Endothelial cell of umbilical vein (primary cell): ENCODE measurements around the gene SH2D6. TPM values are rescaled to one million over a fixed set of nuclear protein-coding genes. Genes with fewer than 3 reads are reported as not detected.

Source experiments
- BruUV-seq: library from RNA; stranded (reverse); fragments of 400-500 nt; replicated peaks from 2 replicates; lab custom pipeline; 2021; lab: Mats Ljungman, UMichigan
- CTCF ChIA-PET: fragments of 300-600, 350-600 bp; sonication (Branson Sonifier 250); formaldehyde crosslinking; loops from one replicate; lab custom pipeline; 2021; ENCODE audit warnings: antibody characterized with exemption, inconsistent platforms; lab: Charles Lee
- POLR2A ChIA-PET: fragments of 300-600, 350-600 bp; sonication (Branson Sonifier 250); formaldehyde crosslinking; loops from one replicate; lab custom pipeline; 2021; ENCODE audit warnings: antibody characterized with exemption, inconsistent platforms; lab: Charles Lee
- DNase-seq: peaks from one replicate; pipeline ENCODE4 v3.0.0-alpha.2; 2011; ENCODE audit warnings: low read depth, low spot score
- FAIRE-seq: peaks from 2 replicates; lab custom pipeline; 2011; peaks lifted over from hg19 to GRCh38; lab: Jason Lieb, UNC
- H2AFZ ChIP-seq: 2 replicates; pipeline ENCODE4 v1.6.0; 2012; ENCODE audit warnings: low read depth, low read length, control low read depth, inconsistent platforms
- H3K27ac ChIP-seq: 2 replicates; pipeline ENCODE4 v1.5.1; 2011; ENCODE audit warnings: low read depth, mild to moderate bottlenecking, control low read depth, low read length, moderate library complexity; ENCODE audit not compliant: insufficient read depth
- H3K27me3 ChIP-seq, 2 experiments: 2 replicates each; pipeline versions ENCODE4 v1.6.0 to v1.6.1; 2011; ENCODE audit warnings: low read length in 2 of 2, mixed read lengths in 1 of 2; ENCODE audit not compliant: control insufficient read depth in 2 of 2, insufficient read depth in 2 of 2
- H3K36me3 ChIP-seq, 2 experiments: 2 replicates in 1 of 2; 3 replicates in 1 of 2; pipeline ENCODE4 v1.5.1; 2011; ENCODE audit warnings: low read length in 2 of 2, mild to moderate bottlenecking in 1 of 2, moderate library complexity in 1 of 2; ENCODE audit not compliant: control insufficient read depth in 2 of 2, insufficient read depth in 2 of 2; ENCODE audit errors: extremely low read depth in 1 of 2
- H3K4me1 ChIP-seq: 3 replicates; pipeline ENCODE4 v1.5.1; 2011; ENCODE audit warnings: mild to moderate bottlenecking, low read length; ENCODE audit not compliant: control insufficient read depth, insufficient read depth; ENCODE audit errors: extremely low read depth
- H3K4me2 ChIP-seq: 2 replicates; pipeline ENCODE4 v1.6.1; 2011; ENCODE audit warnings: low read length, control low read depth, mixed read lengths; ENCODE audit not compliant: insufficient read depth
- H3K4me3 ChIP-seq, 3 experiments: fragments of 200-600 bp in 1 of 3; sonication (generic), shearing (Covaris generic) in 1 of 3; replicated peaks in 1 of 3; 2 replicates each; pipeline ENCODE4 v1.5.1; 2011 to 2016; ENCODE audit warnings: control low read depth in 3 of 3, low read length in 3 of 3, mild to moderate bottlenecking in 2 of 3, inconsistent platforms in 1 of 3, low read depth in 1 of 3, moderate library complexity in 1 of 3; ENCODE audit not compliant: insufficient read depth in 1 of 3
- H3K79me2 ChIP-seq: 2 replicates; pipeline ENCODE4 v1.6.0; 2012; ENCODE audit warnings: low read length, inconsistent platforms; ENCODE audit not compliant: control insufficient read depth, insufficient read depth
- H3K9ac ChIP-seq: replicated peaks from 2 replicates; pipeline ENCODE3; 2011; ENCODE audit warnings: low read length, control low read depth; ENCODE audit not compliant: insufficient read depth; ENCODE audit errors: extremely low read depth
- H3K9me1 ChIP-seq: replicated peaks from 3 replicates; pipeline ENCODE4 v1.6.0; 2011; ENCODE audit warnings: mild to moderate bottlenecking, low read length; ENCODE audit not compliant: control insufficient read depth, insufficient read depth; ENCODE audit errors: extremely low read depth
- H3K9me3 ChIP-seq: replicated peaks from 2 replicates; pipeline ENCODE4 v1.5.1; 2012; ENCODE audit warnings: low read length, inconsistent platforms; ENCODE audit not compliant: control insufficient read depth, insufficient read depth
- H4K20me1 ChIP-seq: replicated peaks from 2 replicates; pipeline ENCODE3; 2011; ENCODE audit warnings: mild to moderate bottlenecking, low read length; ENCODE audit not compliant: control insufficient read depth, insufficient read depth; ENCODE audit errors: extremely low read depth
- EZH2 ChIP-seq: IDR thresholded peaks from 2 replicates; pipeline ENCODE4 v1.6.1; 2012; ENCODE audit warnings: borderline replicate concordance, low read depth, mild to moderate bottlenecking, moderate library complexity, low read length, inconsistent platforms; ENCODE audit not compliant: severe bottlenecking
- FOS ChIP-seq: IDR thresholded peaks from 2 replicates; pipeline ENCODE4 v1.6.1; 2011; ENCODE audit warnings: mild to moderate bottlenecking, low read length, moderate library complexity, borderline replicate concordance; ENCODE audit not compliant: insufficient read depth
- GATA2 ChIP-seq: IDR thresholded peaks from 2 replicates; pipeline ENCODE4 v1.7.0; 2011; ENCODE audit warnings: low read depth, mild to moderate bottlenecking, moderate library complexity, mixed read lengths, low read length; ENCODE audit not compliant: insufficient read length, insufficient read depth
- JUN ChIP-seq: IDR thresholded peaks from 2 replicates; pipeline ENCODE4 v1.6.1; 2011; ENCODE audit warnings: borderline replicate concordance, low read depth; ENCODE audit not compliant: insufficient read length, insufficient read depth
- MYC ChIP-seq: IDR thresholded peaks from one replicate; pipeline ENCODE4 v1.6.1; 2011; ENCODE audit warnings: mild to moderate bottlenecking, low read depth, low read length
- POLR2A ChIP-seq: IDR thresholded peaks from 2 replicates; pipeline ENCODE4 v1.6.1; 2012; ENCODE audit warnings: low read depth, mild to moderate bottlenecking, control low read depth, low read length
- POLR2AphosphoS5 ChIP-seq: IDR thresholded peaks from 2 replicates; pipeline ENCODE4 v1.6.1; 2012; ENCODE audit warnings: low read depth, mild to moderate bottlenecking, control low read depth, low read length, moderate library complexity; ENCODE audit not compliant: insufficient read depth
- dilution Hi-C: fragments of 300-500 bp; cut with MboI; formaldehyde crosslinking; loops from one replicate; pipeline ENCODE4 v1.15.0; 2019; ENCODE audit warnings: low sequenced_read_pairs; ENCODE audit not compliant: extremely low pct_ligation_motif_present
- intact Hi-C: fragments of 100-400 bp; cut with micrococcal nuclease; formaldehyde crosslinking; loops from one replicate; pipeline ENCODE4 v1.10.0; 2022
- polyA plus RNA-seq, 4 experiments: library from polyadenylated mRNA; depleted of rRNA in 3 of 4; stranded (reverse) in 3 of 4; unstranded in 1 of 4; fragments of >200 nt; gene quantifications; 2 replicates each; pipeline versions ENCODE4 v1.2.1 to v1.2.3, GENCODE V29; 2011 to 2012; ENCODE audit warnings: missing spikeins in 1 of 4
- total RNA-seq: library from RNA; stranded (reverse); gene quantifications from 2 replicates; pipeline ENCODE4 v1.2.3, GENCODE V29; 2021
- TF ChIP-seq, protein P1 (sequence below), 2 donors: IDR thresholded peaks; 1 replicate in 1 of 2; 2 replicates in 1 of 2; pipeline ENCODE4 v1.5.1; 2011; ENCODE audit warnings: low read length in 2 of 2, mild to moderate bottlenecking in 2 of 2, moderate library complexity in 2 of 2, control low read depth in 1 of 2, inconsistent platforms in 1 of 2, low read depth in 1 of 2; ENCODE audit not compliant: insufficient read depth in 1 of 2; ENCODE audit errors: extremely low read depth in 1 of 2
- TF ChIP-seq, protein P2 (sequence below): IDR thresholded peaks from 2 replicates; pipeline ENCODE4 v1.6.1; 2011; ENCODE audit not compliant: insufficient read depth, insufficient read length

Gene SH2D6
- total and polyA plus RNA-seq, 2 donors (not counting 3 experiments of a cell fraction or from before 2014, with no cell fraction given): 0.53 TPM; not detected in 1

DNA sequence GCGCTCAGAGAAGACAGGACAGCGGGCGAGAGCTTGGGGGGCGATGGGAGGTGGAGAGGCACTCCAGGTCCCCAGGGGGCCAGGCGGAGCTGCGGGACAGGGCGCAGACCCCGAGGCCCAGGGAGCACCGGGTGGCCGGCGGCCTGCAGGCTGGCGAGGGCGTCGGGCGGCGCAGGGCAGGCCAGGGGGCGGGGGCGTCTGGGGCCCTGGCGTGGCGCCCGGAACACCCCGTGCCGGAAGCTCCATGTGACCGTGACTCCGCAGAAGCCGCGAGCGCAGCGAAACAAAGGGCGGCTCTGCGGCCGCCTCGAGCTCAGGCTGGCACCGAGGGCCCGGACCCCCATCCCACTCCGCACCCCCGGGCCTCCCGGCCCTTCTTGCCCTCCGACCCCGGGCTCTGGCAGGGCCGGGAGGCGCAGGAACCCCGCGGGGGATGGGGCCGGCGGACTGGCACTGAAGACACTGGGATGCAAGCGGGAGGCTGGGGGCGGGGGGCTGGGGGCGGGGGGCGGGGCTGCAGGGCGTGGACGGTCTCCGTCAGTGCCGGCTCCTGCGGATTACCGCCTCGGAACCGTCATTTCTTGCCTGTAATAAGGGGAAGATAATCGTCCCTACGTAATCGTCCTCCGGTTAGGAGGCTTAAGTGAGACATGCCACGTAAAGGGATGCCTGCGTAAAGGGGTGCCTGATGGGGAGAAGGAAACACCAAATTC lies 19.1 kb downstream of the SH2D6 start:
- peak overlapping the region; percentile 60 for H3K27ac ChIP-seq
- BruUV-seq: no TSS peak

More for the DNA sequence above, 19.1 kb downstream of the SH2D6 start:
- POLR2A ChIA-PET: interaction anchor here (1.1 to 3.1 kb wide), 2 partner anchors 101 to 103 kb away, joined by 3 to 26 read pairs; partner anchors contain the start of gene MAT2A
- H3K4me2 ChIP-seq: peak overlapping the region; percentile 23
- dilution Hi-C loops: no loop called here
- H3K79me2 ChIP-seq: no peaks in the 10 kb centered on the region
- DNase-seq (peak; percentile 82), FAIRE-seq (peak; percentile 82)
- intact Hi-C loops: loop anchor here (1.0 kb wide), 2 partner anchors 62 to 101 kb away; no protein-coding TSS in a partner anchor
- H3K4me1 ChIP-seq: peaks cover 17% of the 10 kb centered on the region
- H4K20me1 ChIP-seq: no peaks in the 10 kb centered on the region
- H3K9me1 ChIP-seq: no peaks in the 10 kb centered on the region
- no peaks in the 10 kb centered on the region for H3K36me3 ChIP-seq
- H3K4me3 ChIP-seq: peak overlapping the region in 1 of 3 experiments; percentile 30
- peak overlapping the region; percentile 92 for H2AFZ ChIP-seq
- H3K9me3 ChIP-seq: no peaks in the 10 kb centered on the region
- CTCF ChIA-PET: interaction anchor here (0.8 to 1.8 kb wide), 11 partner anchors 8 to 166 kb away, joined by 3 to 14 read pairs (median 4); partner anchors contain the start of gene MAT2A
- TF ChIP-seq POLR2AphosphoS5: peak; percentile 94
- TF ChIP-seq GATA2: no peak
- no peak for TF ChIP-seq MYC
- TF ChIP-seq, protein P1, sequence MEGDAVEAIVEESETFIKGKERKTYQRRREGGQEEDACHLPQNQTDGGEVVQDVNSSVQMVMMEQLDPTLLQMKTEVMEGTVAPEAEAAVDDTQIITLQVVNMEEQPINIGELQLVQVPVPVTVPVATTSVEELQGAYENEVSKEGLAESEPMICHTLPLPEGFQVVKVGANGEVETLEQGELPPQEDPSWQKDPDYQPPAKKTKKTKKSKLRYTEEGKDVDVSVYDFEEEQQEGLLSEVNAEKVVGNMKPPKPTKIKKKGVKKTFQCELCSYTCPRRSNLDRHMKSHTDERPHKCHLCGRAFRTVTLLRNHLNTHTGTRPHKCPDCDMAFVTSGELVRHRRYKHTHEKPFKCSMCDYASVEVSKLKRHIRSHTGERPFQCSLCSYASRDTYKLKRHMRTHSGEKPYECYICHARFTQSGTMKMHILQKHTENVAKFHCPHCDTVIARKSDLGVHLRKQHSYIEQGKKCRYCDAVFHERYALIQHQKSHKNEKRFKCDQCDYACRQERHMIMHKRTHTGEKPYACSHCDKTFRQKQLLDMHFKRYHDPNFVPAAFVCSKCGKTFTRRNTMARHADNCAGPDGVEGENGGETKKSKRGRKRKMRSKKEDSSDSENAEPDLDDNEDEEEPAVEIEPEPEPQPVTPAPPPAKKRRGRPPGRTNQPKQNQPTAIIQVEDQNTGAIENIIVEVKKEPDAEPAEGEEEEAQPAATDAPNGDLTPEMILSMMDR (IDR thresholded peaks at IDR 0.05; ENCODE audit: extremely low read depth in 1 of 2, insufficient read depth in 1 of 2, low read depth in 1 of 2, low read length in 2 of 2): no peak
- no peak for TF ChIP-seq FOS
- no peak for TF ChIP-seq JUN
- TF ChIP-seq, protein P2, sequence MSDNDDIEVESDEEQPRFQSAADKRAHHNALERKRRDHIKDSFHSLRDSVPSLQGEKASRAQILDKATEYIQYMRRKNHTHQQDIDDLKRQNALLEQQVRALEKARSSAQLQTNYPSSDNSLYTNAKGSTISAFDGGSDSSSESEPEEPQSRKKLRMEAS: peak; percentile 90
- TF ChIP-seq POLR2A: peak; percentile 73
- no peak for TF ChIP-seq EZH2
- peak overlapping the region; percentile 74 for H3K9ac ChIP-seq
- no peaks in the 10 kb centered on the region for H3K27me3 ChIP-seq
